Midbrain (tissue), 1 donor: Measurements from ENCODE around the gene VPS51.
A peak's percentile ranks its signal among the peaks of the same experiment; 100 is the strongest.
"Not testable (repeated sequence)": the region's sequence is repeated elsewhere in the genome, so short reads cannot be mapped to it uniquely, and the experiment has no call there.

ENCODE experiments used
- DNase-seq: peaks from one replicate; lab custom pipeline; 2025; lab: John Stamatoyannopoulos, UW

The VPS51 gene

GRCh38 chr11:65107751-65108468, 11.9 kb downstream of the VPS51 start:
- DNase-seq = no peak

GRCh38 chr11:65108469-65109123, 12.6 kb downstream of the VPS51 start:
- no peak for DNase-seq

GRCh38 chr11:65109231-65110198, 13.5 kb downstream of the VPS51 start:
- DNase-seq = no peak

GRCh38 chr11:65110354-65110861, 14.4 kb downstream of the VPS51 start:
- DNase-seq = peak; percentile 89

DNA sequence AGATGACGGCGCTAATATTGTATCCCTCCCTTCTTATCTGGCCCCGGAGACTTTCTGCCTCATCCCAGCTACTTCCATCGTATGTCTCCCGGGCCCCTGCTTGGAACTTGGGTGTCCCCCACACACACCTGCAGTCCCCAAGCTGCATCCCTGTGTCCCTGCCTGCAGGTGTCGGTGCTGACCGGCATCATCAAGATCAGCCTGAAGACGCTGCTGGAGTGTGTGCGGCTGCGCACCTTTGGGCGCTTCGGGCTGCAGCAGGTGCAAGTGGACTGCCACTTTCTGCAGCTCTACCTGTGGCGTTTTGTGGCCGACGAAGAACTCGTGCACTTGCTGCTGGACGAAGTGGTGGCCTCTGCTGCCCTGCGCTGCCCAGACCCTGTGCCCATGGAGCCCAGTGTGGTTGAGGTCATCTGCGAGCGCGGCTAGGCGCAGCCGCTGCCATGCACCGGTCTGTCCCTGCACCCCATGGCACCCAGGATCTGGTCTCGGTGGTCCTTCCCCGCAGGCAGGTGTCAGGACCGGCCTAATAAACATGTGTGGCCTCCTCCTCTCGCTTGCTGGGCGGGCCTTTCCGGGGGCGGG, 15.2 kb downstream of the VPS51 start:
- DNase-seq = no peak

DNA sequence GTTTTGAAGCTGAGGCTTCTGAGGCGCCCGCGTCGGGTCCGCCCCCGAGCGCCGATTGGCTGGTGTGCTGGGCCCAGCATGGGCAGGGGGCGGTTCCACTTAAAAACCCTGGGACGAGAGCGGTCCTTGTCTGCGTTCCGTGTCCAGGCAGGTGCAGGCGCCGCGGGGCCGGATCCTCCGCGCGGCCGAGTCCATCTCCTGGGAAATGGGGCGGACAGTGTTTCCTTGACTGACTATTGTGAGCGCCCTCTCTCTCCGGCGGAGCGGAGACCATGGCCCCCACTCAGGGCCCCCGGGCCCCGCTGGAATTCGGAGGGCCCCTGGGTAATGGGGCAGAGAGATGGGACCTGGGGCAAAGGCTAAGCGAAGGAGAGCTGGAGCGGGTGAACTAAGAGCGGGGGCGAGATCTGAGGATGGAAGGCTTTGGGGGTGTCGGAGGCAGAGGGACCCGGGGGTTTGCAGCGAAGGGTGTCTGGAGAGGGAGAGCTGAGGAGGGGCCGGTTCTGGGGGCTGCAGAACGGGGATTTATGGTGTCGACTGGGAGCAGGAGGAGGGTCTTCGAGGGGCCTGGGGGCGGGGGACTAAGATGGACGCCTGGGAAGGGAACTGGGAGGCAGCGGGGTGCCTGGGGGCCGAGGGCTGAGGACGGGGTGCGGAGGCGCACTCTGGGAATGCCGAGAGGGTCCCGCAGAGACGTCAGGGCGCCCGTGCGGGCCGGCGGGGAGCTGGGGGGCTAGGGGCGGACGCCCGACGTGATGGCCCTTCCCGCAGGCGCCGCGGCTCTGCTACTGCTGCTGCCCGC, 15.9 kb downstream of the VPS51 start, which contains the start of gene TM7SF2:
Gene TM7SF2 (plus strand): TSS at position 129 of the 802 bp plus-strand sequence. CDS start 144 bp downstream, at position 273.
- peak; percentile 98 for DNase-seq

GRCh38 chr11:65112546-65113360, 16.7 kb downstream of the VPS51 start:
- DNase-seq = peak; percentile 46

- DNase-seq = no peak
Observed at GRCh38 chr11:65113361-65113756, 17.3 kb downstream of the VPS51 start.

- DNase-seq = no peak
Observed at GRCh38 chr11:65113839-65114238, 17.8 kb downstream of the VPS51 start.

DNA sequence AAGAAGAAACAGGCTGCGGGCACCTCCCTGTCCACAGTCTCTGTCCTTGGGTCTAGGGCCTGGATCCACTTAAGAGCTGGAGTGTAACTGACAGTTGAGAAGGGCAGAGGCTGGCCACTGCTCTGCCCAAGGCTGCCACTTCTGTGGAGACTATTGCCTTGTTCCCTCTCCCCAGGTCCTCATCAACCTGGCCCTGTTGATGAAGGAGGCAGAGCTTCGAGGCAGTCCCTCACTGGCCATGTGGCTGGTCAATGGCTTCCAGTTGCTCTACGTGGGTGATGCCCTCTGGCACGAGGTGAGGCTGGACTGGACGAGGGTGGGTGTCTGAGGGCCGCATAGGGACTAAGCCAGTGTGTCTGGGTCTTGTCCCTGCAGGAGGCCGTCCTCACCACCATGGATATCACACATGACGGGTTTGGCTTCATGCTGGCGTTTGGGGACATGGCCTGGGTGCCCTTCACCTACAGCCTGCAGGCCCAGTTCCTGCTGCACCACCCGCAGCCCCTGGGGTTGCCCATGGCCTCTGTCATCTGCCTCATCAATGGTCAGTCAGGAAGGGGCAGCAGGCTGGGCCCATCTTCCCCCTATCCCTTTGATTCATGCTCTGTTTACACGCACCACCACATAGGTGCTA, 18.6 kb downstream of the VPS51 start:
- no peak for DNase-seq

DNA sequence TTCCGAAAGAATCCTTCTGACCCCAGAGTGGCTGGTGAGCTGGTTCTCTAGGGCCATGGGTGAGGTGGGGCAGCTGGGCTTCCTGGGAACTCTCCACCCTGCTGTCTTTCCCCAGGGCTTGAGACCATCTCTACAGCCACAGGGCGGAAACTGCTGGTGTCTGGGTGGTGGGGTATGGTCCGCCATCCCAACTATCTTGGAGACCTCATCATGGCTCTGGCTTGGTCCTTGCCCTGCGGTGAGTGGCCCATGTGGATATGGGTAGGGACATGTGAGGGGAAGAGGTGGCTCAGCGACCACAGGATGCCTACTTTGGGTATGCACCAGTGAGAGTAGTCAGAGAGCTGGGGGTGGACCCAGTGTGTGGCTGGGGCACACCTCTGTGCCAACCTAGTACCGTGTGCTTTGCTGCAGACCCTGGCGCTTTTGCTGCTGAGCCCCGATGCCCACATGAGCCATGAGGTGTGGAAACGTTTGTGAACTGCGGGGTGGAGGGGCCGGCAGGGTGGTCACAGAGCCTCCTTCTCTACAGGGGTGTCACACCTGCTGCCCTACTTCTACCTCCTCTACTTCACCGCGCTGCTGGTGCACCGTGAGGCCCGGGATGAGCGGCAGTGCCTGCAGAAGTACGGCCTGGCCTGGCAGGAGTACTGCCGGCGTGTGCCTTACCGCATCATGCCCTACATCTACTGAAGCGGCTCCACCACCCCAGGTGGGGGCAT, 19.5 kb downstream of the VPS51 start:
- no peak for DNase-seq

- peak; percentile 14 for DNase-seq
Observed at GRCh38 chr11:65116370-65117205, 20.6 kb downstream of the VPS51 start.

DNA sequence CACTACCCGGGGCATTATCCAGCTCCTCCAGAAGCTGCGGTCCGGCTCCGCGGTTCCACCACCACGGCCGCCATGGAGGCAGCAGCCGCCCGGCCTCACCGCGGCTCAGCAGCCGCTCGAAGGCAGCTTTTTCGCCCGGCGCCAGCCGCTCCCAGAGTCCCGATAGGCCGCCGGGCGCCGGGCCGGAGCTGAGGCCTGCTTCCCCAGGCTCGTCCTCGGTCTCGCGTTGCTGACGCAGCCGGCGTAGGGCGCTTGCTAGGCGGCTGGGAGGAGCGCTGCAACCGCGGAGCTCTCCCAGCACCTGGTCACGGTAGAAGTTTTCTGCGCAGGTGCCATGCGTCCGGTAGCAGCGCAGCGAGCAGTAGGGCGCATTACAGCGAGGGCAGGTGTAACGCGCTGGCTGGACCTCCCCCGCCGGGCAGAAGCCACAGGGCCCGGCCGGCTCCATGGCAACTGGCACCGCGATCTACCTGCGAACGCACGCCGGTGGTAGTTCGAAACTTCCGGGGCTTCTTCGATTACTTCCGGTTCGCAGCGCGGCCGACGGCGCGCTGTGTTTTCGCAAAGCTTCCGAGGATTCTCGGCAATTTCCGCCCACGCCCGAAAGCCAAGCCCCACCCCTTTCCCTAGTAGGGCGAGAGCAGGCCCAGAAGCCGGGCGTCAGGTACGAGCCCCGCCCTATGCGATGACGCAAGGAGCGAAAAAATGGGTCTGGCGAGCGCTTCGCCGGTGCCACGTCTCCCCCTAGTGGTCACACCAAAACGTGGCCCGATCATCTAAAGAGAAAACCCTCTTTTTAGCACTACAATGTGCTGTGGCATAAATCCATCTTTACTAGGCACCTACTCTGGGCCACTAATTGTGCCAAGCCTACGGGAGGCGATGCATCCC, 21.4 kb downstream of the VPS51 start, which contains the start of gene ZNHIT2:
Gene ZNHIT2 (minus strand): TSS at position 496 of the 891 bp plus-strand sequence. CDS start 48 bp downstream, at position 448.
- DNase-seq = peak; percentile 98

GRCh38 chr11:65118097-65118837, 22.3 kb downstream of the VPS51 start:
- no peak for DNase-seq

- DNase-seq = not testable (repeated sequence)
Observed at GRCh38 chr11:65118891-65119669, 23.1 kb downstream of the VPS51 start.
